Right lobe of liver (tissue), 4 donors: Measurements from ENCODE around the gene SLC37A4.

ENCODE experiments used
- CTCF ChIP-seq, 4 donors: fragments of 200-600 bp in 3 of 4; fragments of 450-650 bp in 1 of 4; IDR thresholded peaks; one replicate each; pipeline versions ENCODE4 v1.5.1 to v1.8.0; 2016 to 2022; ENCODE audit warnings: antibody characterized with exemption in 4 of 4, mild to moderate bottlenecking in 2 of 4
- POLR2A ChIP-seq: fragments of 450-650 bp; IDR thresholded peaks from one replicate; pipeline ENCODE4 v1.6.1; 2017; ENCODE audit warnings: antibody characterized with exemption, mild to moderate bottlenecking
- donor health status: DM: no; HTN: no; CAD: no.
- donor health status: DM: no; HTN: no; CAD: no.
- donor health status: DM: no; HTN: yes; CAD: no.

- TF ChIP-seq CTCF (IDR thresholded peaks at IDR 0.05) (no peak), POLR2A (no peak)
These were observed 16.5 kb upstream of the SLC37A4 start for GRCh38 chr11:119047205-119047604.
